HepG2 (cell line): Measurements from ENCODE around the gene TBC1D5. TPM values are rescaled to one million over a fixed set of nuclear protein-coding genes. Genes with fewer than 3 reads are reported as not detected.

ENCODE experiments used
- DNMT3B ChIP-seq: conservative IDR thresholded peaks from 2 replicates; pipeline ENCODE4 v1.6.1; 2016; ENCODE audit warnings: missing biosample characterization, control low read depth
- FOXP1 ChIP-seq, 2 experiments: fragments of 450-650 bp in 1 of 2; IDR thresholded peaks; 2 replicates each; pipeline ENCODE4 v1.6.1; 2017 to 2018; ENCODE audit warnings: antibody characterized with exemption in 1 of 2
- GPN1 ChIP-seq: sonication (generic); formaldehyde crosslinking; IDR thresholded peaks from 2 replicates; pipeline ENCODE4 v1.5.1; 2020; ENCODE audit warnings: missing genetic modification reagents, borderline replicate concordance
- NCOR1 ChIP-seq: fragments of 200-600 bp; sonication (generic); IDR thresholded peaks from 2 replicates; pipeline ENCODE4 v1.7.0; 2017; ENCODE audit warnings: antibody characterized with exemption, low read length, borderline replicate concordance
- NKX3-1 ChIP-seq: sonication (generic); formaldehyde crosslinking; IDR thresholded peaks from 2 replicates; pipeline ENCODE4 v1.5.0; 2020; ENCODE audit warnings: missing genetic modification reagents
- SNRNP70 ChIP-seq: fragments of 200-400 bp; formaldehyde crosslinking; IDR thresholded peaks from 2 replicates; pipeline ENCODE4 v1.6.1; 2017; ENCODE audit warnings: mild to moderate bottlenecking, low read depth, low read length, moderate library complexity
- TAF15 ChIP-seq: fragments of 200-400 bp; formaldehyde crosslinking; IDR thresholded peaks from one replicate; pipeline ENCODE4 v1.6.1; 2018; ENCODE audit warnings: mild to moderate bottlenecking, low read depth, low read length; ENCODE audit not compliant: poor library complexity, severe bottlenecking
- TCF7 ChIP-seq: sonication (generic); IDR thresholded peaks from 2 replicates; pipeline ENCODE4 v1.6.1; 2016; ENCODE audit warnings: antibody characterized with exemption, low read depth
- XRCC5 ChIP-seq: fragments of 200-400 bp; formaldehyde crosslinking; optimal IDR thresholded peaks from 2 replicates; pipeline ENCODE3; 2017; ENCODE audit warnings: mild to moderate bottlenecking, low read length
- ZNF138 ChIP-seq: sonication (generic); formaldehyde crosslinking; IDR thresholded peaks from 2 replicates; pipeline ENCODE4 v1.5.0; 2020; ENCODE audit warnings: mild to moderate bottlenecking, low read depth, missing genetic modification reagents
- ZNF556 ChIP-seq: sonication (generic); formaldehyde crosslinking; IDR thresholded peaks from 2 replicates; pipeline ENCODE4 v1.4.0; 2020; ENCODE audit warnings: mild to moderate bottlenecking, missing genetic modification reagents, borderline replicate concordance
- ZNF629 ChIP-seq: sonication (generic); formaldehyde crosslinking; conservative IDR thresholded peaks from 2 replicates; pipeline ENCODE4 v1.5.0; 2020; ENCODE audit warnings: missing genetic modification reagents
- ZSCAN30 ChIP-seq: sonication (generic); formaldehyde crosslinking; IDR thresholded peaks from 2 replicates; pipeline ENCODE4 v1.5.0; 2020; ENCODE audit warnings: mild to moderate bottlenecking, missing genetic modification reagents
- polyA plus RNA-seq, 8 experiments: library from polyadenylated mRNA; depleted of rRNA in 3 of 8; stranded (reverse) in 7 of 8; unstranded in 1 of 8; fragments of >200 nt; fragmentation: Illumina TruSeq in 4 of 8; extraction: Trizol in 4 of 8; gene quantifications; 2 replicates each; pipeline versions ENCODE4 v1.2.1 to v1.2.3, GENCODE V29; 2011 to 2016; ENCODE audit warnings: low read depth in 4 of 8, missing spikeins in 1 of 8, mixed read lengths in 1 of 8; ENCODE audit not compliant: insufficient read depth in 1 of 8
- total RNA-seq, 5 experiments: library from RNA; depleted of rRNA; stranded (reverse); fragments of >200 nt; fragmentation: Illumina TruSeq; extraction: Trizol; gene quantifications; 2 replicates each; pipeline ENCODE4 v1.2.3, GENCODE V29; 2016; ENCODE audit warnings: low read depth in 1 of 5
- TF ChIP-seq, protein P1 (sequence below): sonication (generic); formaldehyde crosslinking; conservative IDR thresholded peaks from 2 replicates; pipeline ENCODE4 v1.4.0; 2020; ENCODE audit warnings: missing genetic modification reagents
- TF ChIP-seq, protein P2 (sequence below): sonication (generic); formaldehyde crosslinking; IDR thresholded peaks from 2 replicates; pipeline ENCODE4 v1.5.1; 2020; ENCODE audit warnings: mild to moderate bottlenecking, moderate library complexity, missing genetic modification reagents
- TF ChIP-seq, protein P3 (sequence below): sonication (generic); formaldehyde crosslinking; IDR thresholded peaks from 2 replicates; pipeline ENCODE4 v1.4.0; 2020; ENCODE audit warnings: missing genetic modification reagents
- TF ChIP-seq, protein P4 (sequence below): sonication (generic); formaldehyde crosslinking; IDR thresholded peaks from 2 replicates; pipeline ENCODE4 v1.5.0; 2020; ENCODE audit warnings: mild to moderate bottlenecking, low read depth, missing genetic modification reagents, borderline replicate concordance
- TF ChIP-seq, protein P5 (sequence below): sonication (generic); formaldehyde crosslinking; IDR thresholded peaks from 2 replicates; pipeline ENCODE4 v1.4.0; 2020; ENCODE audit warnings: mild to moderate bottlenecking, missing genetic modification reagents
- TF ChIP-seq, protein P6 (sequence below): sonication (generic); formaldehyde crosslinking; IDR thresholded peaks from 2 replicates; pipeline ENCODE4 v1.4.0; 2020; ENCODE audit warnings: missing genetic modification reagents

TBC1D5 gene
- total and polyA plus RNA-seq, 2 of the 13 experiments (the other 11 are each of a cell fraction or from before 2014, with no cell fraction given), result 19.2 to 33.3 TPM

DNA sequence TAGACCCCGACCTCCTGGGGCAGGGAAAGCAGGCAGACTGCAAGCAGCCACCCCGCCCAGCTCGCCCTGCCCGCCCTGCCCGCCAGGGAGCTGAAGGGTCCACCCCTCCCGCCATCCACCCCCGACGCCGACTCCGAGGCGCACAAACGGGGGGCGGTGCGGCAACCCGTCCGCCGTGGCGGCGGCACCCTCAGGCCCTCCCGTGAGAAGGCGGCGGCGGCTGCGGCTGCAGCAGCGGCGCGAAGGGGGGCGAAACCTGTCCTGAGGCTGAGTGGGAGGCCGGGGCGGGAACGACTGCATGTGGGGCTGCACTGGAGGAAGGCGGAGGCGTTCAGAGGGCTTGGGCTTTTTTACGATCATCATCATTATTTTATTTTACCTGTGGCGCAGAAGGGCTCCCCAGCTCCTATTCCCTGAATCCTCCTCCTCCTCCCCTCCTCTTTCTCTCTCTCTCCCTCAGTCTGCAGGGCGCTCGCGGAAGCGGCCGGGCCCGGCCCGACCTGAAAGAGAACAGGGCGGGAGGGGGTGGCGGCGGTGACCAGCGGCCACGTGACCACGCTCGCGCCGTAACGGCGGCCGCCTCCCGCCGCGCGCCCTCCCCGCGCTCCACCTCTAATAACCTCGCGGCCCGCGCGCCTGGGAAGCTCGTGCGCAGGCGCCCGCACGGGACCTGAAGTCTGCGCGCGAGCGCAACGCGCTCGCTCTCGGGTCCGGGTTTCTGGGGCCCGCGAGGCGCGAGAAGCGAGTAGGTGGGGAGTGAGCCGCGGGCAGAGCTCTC, at the start of gene TBC1D5 (continued):
- 0 out of 2 replicates have a peak, but pooled peaks have one; percentile 2 for TF ChIP-seq ZNF629 (CRISPR knock-in tag)
- no peak for TF ChIP-seq SNRNP70
- TF ChIP-seq, protein P1, sequence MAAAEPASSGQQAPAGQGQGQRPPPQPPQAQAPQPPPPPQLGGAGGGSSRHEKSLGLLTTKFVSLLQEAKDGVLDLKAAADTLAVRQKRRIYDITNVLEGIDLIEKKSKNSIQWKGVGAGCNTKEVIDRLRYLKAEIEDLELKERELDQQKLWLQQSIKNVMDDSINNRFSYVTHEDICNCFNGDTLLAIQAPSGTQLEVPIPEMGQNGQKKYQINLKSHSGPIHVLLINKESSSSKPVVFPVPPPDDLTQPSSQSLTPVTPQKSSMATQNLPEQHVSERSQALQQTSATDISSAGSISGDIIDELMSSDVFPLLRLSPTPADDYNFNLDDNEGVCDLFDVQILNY (CRISPR knock-in tag), result peak; percentile 26; the same call in 1 of the 2 replicates
- TF ChIP-seq, protein P2, sequence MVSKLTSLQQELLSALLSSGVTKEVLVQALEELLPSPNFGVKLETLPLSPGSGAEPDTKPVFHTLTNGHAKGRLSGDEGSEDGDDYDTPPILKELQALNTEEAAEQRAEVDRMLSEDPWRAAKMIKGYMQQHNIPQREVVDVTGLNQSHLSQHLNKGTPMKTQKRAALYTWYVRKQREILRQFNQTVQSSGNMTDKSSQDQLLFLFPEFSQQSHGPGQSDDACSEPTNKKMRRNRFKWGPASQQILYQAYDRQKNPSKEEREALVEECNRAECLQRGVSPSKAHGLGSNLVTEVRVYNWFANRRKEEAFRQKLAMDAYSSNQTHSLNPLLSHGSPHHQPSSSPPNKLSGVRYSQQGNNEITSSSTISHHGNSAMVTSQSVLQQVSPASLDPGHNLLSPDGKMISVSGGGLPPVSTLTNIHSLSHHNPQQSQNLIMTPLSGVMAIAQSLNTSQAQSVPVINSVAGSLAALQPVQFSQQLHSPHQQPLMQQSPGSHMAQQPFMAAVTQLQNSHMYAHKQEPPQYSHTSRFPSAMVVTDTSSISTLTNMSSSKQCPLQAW (CRISPR knock-in tag), result no peak
- TF ChIP-seq, protein P3, sequence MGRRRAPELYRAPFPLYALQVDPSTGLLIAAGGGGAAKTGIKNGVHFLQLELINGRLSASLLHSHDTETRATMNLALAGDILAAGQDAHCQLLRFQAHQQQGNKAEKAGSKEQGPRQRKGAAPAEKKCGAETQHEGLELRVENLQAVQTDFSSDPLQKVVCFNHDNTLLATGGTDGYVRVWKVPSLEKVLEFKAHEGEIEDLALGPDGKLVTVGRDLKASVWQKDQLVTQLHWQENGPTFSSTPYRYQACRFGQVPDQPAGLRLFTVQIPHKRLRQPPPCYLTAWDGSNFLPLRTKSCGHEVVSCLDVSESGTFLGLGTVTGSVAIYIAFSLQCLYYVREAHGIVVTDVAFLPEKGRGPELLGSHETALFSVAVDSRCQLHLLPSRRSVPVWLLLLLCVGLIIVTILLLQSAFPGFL (CRISPR knock-in tag), result no peak
- no peak for TF ChIP-seq GPN1
- no peak for TF ChIP-seq TAF15
- peak; percentile 94 for TF ChIP-seq ZSCAN30 (CRISPR knock-in tag)
- TF ChIP-seq NKX3-1 (CRISPR knock-in tag), result no peak
- no peak for TF ChIP-seq DNMT3B (CRISPR knock-in tag)
- TF ChIP-seq, protein P4, sequence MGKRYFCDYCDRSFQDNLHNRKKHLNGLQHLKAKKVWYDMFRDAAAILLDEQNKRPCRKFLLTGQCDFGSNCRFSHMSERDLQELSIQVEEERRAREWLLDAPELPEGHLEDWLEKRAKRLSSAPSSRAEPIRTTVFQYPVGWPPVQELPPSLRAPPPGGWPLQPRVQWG (CRISPR knock-in tag), result no peak
- no peak; the same call in 1 of the 2 replicates for TF ChIP-seq NCOR1
- no peak for TF ChIP-seq TCF7
- peak; percentile 51 for TF ChIP-seq XRCC5
- no peak for TF ChIP-seq FOXP1 (IDR thresholded peaks at IDR 0.05)
- no peak for TF ChIP-seq FOXP1 (CRISPR knock-in tag; IDR thresholded peaks at IDR 0.05)
- no peak; the same call in 1 of the 2 replicates for TF ChIP-seq ZNF138 (CRISPR knock-in tag)
- TF ChIP-seq, protein P5, sequence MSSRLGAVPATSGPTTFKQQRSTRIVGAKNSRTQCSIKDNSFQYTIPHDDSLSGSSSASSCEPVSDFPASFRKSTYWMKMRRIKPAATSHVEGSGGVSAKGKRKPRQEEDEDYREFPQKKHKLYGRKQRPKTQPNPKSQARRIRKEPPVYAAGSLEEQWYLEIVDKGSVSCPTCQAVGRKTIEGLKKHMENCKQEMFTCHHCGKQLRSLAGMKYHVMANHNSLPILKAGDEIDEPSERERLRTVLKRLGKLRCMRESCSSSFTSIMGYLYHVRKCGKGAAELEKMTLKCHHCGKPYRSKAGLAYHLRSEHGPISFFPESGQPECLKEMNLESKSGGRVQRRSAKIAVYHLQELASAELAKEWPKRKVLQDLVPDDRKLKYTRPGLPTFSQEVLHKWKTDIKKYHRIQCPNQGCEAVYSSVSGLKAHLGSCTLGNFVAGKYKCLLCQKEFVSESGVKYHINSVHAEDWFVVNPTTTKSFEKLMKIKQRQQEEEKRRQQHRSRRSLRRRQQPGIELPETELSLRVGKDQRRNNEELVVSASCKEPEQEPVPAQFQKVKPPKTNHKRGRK (CRISPR knock-in tag), result no peak
- TF ChIP-seq, protein P6, sequence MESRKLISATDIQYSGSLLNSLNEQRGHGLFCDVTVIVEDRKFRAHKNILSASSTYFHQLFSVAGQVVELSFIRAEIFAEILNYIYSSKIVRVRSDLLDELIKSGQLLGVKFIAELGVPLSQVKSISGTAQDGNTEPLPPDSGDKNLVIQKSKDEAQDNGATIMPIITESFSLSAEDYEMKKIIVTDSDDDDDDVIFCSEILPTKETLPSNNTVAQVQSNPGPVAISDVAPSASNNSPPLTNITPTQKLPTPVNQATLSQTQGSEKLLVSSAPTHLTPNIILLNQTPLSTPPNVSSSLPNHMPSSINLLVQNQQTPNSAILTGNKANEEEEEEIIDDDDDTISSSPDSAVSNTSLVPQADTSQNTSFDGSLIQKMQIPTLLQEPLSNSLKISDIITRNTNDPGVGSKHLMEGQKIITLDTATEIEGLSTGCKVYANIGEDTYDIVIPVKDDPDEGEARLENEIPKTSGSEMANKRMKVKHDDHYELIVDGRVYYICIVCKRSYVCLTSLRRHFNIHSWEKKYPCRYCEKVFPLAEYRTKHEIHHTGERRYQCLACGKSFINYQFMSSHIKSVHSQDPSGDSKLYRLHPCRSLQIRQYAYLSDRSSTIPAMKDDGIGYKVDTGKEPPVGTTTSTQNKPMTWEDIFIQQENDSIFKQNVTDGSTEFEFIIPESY (CRISPR knock-in tag), result peak; percentile 5; the same call in 1 of the 2 replicates
- no peak; the same call in 1 of the 2 replicates for TF ChIP-seq ZNF556 (CRISPR knock-in tag)
